ENCODE results near the gene RTN4IP1.
"Not testable (repeated sequence)": the region's sequence is repeated elsewhere in the genome, so short reads cannot be mapped to it uniquely, and the experiment has no call there.

RTN4IP1 gene

DNA sequence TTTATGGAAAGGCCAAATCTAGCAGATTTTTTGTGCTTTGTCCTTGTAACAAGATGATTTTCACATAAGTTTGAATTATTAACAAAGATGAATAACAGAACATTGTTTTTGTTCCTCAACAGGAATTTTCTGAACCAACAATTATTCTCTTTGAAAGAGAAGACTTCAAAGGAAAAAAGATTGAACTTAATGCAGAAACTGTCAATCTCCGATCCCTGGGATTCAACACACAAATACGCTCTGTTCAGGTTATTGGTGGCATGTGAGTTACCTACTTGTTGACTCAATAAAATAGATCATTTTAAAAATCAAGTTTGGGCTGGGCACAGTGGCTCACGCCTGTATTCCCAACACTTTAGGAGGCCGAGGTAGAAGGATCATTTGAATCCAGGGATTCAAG, 70.9 kb downstream of the RTN4IP1 start:
- Histone ChIP-seq H3K9me3 (ENCODE audit: control insufficient read depth, insufficient read depth, low read length) (no peaks in the 10 kb centered on the region), H3K4me1 (ENCODE audit: insufficient read depth, low read length) (peaks cover 10% of the 10 kb centered on the region; the same call in 1 of the 2 replicates), H3K36me3 (ENCODE audit: insufficient read depth, low read length) (no peaks in the 10 kb centered on the region; the same call in 1 of the 2 replicates), H3K9ac (ENCODE audit: low read depth, low read length) (no peak overlapping the region)

DNA sequence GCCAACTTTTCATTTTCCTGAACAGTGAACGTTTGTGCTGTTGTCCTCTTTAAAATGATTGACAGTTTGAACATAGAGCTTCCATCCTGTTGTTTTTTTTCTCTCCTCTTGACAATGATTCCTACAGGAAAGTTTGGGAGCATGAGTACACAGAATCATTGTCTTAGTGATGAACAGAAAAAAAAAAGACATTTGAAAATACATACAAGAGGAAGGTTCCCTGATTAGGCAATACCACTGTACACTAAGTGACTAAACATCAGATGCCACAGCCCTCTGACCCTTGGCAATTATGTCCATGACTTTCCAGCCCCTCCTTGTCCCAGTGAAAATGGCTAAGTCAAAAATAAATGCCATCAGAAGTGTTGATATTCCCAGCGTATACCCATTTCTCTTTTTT, 71.5 kb downstream of the RTN4IP1 start:
- Histone ChIP-seq H3K9me3 (ENCODE audit: control insufficient read depth, insufficient read depth, low read length) (no peaks in the 10 kb centered on the region), H3K4me1 (ENCODE audit: insufficient read depth, low read length) (peaks cover 10% of the 10 kb centered on the region; the same call in 1 of the 2 replicates), H3K9ac (ENCODE audit: low read depth, low read length) (no peak overlapping the region), H3K36me3 (ENCODE audit: insufficient read depth, low read length) (no peaks in the 10 kb centered on the region; the same call in 1 of the 2 replicates)

DNA sequence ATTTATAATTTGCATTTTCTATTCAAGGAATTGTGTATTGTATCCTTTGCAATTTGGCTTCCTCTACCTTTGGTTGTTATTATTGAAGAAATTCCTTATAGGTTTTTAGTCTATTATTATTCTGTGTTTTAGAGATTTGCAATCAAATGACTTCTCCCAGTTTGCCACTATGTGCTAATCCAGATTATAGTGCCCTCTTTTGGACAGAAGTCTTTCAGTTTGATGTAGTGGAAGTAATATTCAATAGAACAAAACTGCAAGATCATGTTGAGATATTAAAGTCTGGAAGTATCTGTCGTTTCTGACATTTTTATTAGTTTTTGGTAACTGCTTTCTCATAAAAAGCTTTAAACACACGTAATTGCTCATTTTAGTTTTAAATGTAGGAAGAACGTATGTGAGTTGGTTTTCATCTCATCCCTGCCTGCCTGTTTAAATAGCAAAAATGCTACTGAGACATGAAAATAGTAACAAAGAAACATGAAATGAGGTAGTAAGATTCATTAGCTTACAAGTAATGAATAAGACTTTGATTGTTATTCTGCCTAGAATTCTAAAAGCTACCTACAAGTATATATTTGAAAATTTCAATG, 72.8 kb downstream of the RTN4IP1 start:
- Histone ChIP-seq H3K4me1 (ENCODE audit: insufficient read depth, low read length) (peaks cover 5% of the 10 kb centered on the region; the same call in 1 of the 2 replicates), H3K36me3 (ENCODE audit: insufficient read depth, low read length) (no peaks in the 10 kb centered on the region; the same call in 1 of the 2 replicates), H3K9ac (ENCODE audit: low read depth, low read length) (no peak overlapping the region), H3K9me3 (ENCODE audit: control insufficient read depth, insufficient read depth, low read length) (no peaks in the 10 kb centered on the region)

DNA sequence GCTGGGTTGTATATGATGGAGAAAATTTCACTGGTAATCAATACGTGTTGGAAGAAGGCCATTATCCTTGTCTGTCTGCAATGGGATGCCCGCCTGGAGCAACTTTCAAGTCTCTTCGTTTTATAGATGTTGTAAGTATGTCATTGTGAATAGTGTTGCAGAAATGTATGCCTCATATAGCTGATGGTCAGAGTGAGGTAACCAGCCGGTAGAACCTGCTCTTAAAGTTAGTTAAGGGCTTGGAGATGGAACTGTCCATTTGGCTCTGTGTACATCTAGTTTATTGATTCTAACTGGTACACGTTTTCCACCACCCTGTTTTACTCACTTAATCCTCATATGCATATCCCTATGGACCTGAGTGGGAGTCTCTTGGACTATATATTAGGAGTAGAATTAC, 73.5 kb downstream of the RTN4IP1 start:
- no peak overlapping the region for H3K9ac ChIP-seq (ENCODE audit: low read depth, low read length)
- H3K9me3 ChIP-seq (ENCODE audit: control insufficient read depth, insufficient read depth, low read length), result no peaks in the 10 kb centered on the region
- H3K4me1 ChIP-seq (ENCODE audit: insufficient read depth, low read length), result no peaks in the 10 kb centered on the region
- no peaks in the 10 kb centered on the region for H3K36me3 ChIP-seq (ENCODE audit: insufficient read depth, low read length)

DNA sequence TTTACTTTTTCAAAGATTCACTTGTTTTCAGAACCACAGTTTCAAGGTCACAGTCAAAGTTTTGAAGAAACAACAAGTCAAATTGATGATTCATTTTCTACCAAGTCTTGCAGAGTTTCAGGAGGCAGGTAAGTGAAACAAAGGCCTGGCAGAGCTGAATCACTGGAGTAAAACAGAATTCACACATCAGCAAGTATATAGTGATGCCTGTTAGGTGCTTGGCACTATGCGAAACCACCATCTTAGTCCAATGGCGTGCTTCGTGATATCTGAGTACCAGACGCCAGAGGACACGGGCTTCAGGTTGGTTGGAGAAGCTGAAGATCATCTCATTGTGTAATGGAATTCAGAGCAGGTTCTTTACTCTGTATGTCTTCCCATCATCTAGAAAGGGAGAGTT, 75.9 kb downstream of the RTN4IP1 start:
- Histone ChIP-seq H3K9me3 (ENCODE audit: control insufficient read depth, insufficient read depth, low read length) (no peaks in the 10 kb centered on the region), H3K4me1 (ENCODE audit: insufficient read depth, low read length) (peaks cover under 1% of the 10 kb centered on the region; the same call in 1 of the 2 replicates), H3K9ac (ENCODE audit: low read depth, low read length) (no peak overlapping the region), H3K36me3 (ENCODE audit: insufficient read depth, low read length) (no peaks in the 10 kb centered on the region)

DNA sequence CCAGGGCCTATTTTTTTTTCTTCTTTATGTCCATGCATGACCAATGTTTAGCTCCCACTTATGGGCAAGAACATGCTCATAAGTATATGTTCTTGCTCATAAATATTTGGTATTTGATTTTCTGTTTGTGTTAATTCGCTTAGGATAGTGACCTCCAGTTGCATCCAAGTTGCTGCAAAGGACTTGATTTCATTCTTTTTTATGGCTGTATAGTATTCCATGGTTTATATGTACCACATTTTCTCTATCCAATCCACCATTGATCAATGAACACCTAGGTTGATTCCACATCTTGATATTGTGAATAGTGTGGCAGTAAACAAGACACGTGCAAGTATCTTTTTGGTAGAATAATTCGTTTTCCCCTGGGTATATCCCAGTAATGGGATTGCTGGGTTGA, 78.1 kb downstream of the RTN4IP1 start:
- no peaks in the 10 kb centered on the region for H3K9me3 ChIP-seq (ENCODE audit: control insufficient read depth, insufficient read depth, low read length)
- H3K36me3 ChIP-seq (ENCODE audit: insufficient read depth, low read length), result no peaks in the 10 kb centered on the region
- H3K9ac ChIP-seq (ENCODE audit: low read depth, low read length), result no peak overlapping the region
- peaks cover 23% of the 10 kb centered on the region for H3K4me1 ChIP-seq (ENCODE audit: insufficient read depth, low read length)

DNA sequence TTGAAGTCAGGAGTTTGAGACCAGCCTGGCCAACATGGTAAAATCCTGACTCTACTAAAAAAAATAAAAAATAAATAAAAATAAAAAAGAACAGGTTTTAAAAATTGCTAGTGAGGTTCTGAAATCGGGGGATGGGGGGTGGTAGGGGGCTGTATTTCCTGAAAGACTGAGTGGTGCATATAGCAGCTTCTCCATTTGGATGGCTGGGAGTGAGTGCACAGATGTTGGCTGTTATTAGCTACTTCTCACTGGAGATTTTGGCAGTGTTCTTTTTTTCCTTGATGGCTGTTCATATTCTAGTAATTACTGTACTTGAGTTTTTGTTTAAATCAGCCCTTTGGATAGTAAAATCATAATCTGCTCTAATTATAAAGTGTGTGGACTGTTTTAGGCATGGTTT, 79.8 kb downstream of the RTN4IP1 start:
- no peaks in the 10 kb centered on the region for H3K9me3 ChIP-seq (ENCODE audit: control insufficient read depth, insufficient read depth, low read length)
- H3K9ac ChIP-seq (ENCODE audit: low read depth, low read length), result no peak overlapping the region
- no peaks in the 10 kb centered on the region for H3K36me3 ChIP-seq (ENCODE audit: insufficient read depth, low read length)
- peaks cover 24% of the 10 kb centered on the region for H3K4me1 ChIP-seq (ENCODE audit: insufficient read depth, low read length)

DNA sequence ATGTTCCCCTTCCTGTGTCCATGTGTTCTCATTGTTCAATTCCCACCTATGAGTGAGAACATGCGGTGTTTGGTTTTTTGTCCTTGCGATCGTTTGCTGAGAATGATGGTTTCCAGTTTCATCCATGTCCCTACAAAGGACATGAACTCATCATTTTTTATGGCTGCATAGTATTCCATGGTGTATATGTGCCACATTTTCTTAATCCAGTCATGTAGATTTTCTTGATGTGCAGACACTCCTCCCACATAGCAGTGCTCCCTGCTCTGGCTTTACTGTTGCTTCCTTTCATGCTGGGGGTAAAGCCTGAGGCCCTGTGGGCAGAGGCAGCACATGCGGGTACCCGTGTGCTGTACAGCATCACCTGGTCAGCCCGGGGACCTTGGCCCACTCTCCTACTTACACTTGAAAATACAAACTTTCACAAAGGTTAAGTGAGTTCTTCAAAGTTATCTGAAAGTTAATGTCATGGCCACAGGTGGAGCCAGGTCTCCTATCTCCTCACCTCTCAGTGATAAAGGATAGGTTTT, 80.3 kb downstream of the RTN4IP1 start:
- not testable (repeated sequence) for H3K9ac ChIP-seq (ENCODE audit: low read depth, low read length); H3K36me3 ChIP-seq (ENCODE audit: insufficient read depth, low read length); H3K9me3 ChIP-seq (ENCODE audit: control insufficient read depth, insufficient read depth, low read length)
- H3K4me1 ChIP-seq (ENCODE audit: insufficient read depth, low read length), result peaks cover 24% of the 10 kb centered on the region

DNA sequence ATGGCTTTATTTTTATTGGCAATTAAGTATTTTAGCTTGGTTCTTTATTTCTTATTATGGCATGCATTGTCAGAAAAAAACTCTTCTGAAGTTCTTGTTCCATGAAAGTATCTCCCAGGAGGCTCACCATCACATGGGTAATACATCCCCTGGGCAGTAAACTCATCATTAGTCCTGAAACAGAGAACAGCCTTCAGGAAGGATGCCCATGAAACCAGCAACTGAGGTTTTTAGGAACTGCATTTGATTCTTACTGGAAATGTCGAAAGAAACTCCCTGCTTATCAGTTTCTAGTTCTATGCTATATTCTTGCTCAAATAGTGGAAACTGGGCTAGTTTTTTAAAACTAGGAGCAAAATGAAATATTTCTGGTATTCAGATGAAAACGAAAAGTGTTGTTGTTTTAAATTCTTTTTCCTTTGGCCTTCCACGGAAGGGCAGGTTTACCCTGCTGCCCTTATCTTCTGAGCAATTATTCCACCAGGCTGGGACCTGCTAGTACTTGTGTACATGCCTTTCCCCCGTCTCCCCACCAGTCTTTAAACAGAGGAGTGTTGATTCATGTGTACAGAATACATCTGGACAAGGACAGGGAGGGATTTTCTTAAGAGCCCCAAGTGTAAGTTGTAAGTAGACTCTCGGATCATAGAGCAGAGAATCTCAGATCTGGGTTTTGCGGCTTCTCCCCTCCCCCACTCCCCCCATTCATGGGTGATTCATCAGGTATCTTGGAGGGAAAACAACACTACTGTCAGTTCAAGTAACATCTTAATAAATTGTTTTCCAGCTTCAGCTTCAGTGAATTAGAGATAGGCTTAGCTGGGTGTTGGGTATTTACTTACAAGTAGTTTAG, 81.5 kb downstream of the RTN4IP1 start:
- no peaks in the 10 kb centered on the region for H3K36me3 ChIP-seq (ENCODE audit: insufficient read depth, low read length)
- H3K4me1 ChIP-seq (ENCODE audit: insufficient read depth, low read length), result peaks cover 24% of the 10 kb centered on the region
- H3K9ac ChIP-seq (ENCODE audit: low read depth, low read length), result no peak overlapping the region
- no peaks in the 10 kb centered on the region for H3K9me3 ChIP-seq (ENCODE audit: control insufficient read depth, insufficient read depth, low read length)

DNA sequence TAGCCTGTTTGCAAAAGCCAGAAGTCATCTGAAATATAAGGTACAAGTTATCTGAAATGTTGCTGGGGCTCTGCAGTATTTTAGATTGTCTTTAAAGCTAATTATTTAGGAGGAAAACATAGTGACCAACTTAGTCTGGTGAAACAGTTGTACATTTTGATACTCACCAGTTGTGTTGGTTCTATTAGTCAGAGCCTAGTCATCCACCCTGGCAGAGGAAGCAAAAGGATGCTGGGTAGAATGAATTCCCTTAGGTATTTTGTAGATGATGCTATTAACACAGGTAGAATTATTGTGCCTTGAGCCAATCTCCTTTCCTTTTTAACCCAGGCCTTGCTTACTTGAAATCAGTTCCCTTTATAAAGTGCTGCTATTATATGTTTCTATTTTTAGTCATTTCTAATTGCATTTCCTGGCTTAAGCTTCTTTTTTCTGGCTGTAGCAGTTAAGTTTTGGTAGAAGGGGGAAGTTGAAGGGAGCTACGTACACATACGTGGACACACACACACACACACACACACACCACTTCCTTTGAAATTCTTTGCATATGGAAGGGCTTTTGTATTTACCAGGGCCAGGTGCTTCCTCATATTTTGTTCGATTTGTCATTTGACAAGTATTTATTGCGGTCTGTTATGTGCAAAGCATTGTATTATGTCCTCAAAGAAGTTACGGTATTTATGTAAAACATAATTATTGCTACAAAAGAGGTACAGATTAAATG, 82.4 kb downstream of the RTN4IP1 start:
- Histone ChIP-seq H3K36me3 (ENCODE audit: insufficient read depth, low read length) (no peaks in the 10 kb centered on the region), H3K9ac (ENCODE audit: low read depth, low read length) (no peak overlapping the region), H3K4me1 (ENCODE audit: insufficient read depth, low read length) (peaks cover 24% of the 10 kb centered on the region), H3K9me3 (ENCODE audit: control insufficient read depth, insufficient read depth, low read length) (no peaks in the 10 kb centered on the region)

DNA sequence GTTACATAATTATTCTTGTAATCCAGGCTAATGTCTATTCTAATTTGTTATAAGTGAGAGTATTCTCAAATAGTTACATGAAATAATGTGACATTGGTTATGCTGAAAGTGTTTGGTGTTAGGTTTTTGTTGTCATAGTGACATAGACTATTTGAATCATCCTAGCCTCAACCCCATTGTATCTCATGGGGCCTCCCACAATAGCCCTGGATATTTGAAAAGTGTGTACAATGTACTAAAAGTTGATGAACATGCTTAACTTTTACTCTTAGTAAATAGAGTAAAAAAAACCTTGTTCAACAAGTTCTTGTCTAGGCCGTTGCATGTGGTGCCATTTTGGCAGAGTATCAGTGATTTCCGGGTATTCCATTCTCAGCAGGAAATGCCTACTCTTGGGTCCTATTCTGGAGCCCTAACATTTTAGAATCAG, 83.0 kb downstream of the RTN4IP1 start:
- Histone ChIP-seq H3K9ac (ENCODE audit: low read depth, low read length) (no peak overlapping the region), H3K4me1 (ENCODE audit: insufficient read depth, low read length) (peaks cover 24% of the 10 kb centered on the region), H3K9me3 (ENCODE audit: control insufficient read depth, insufficient read depth, low read length) (no peaks in the 10 kb centered on the region), H3K36me3 (ENCODE audit: insufficient read depth, low read length) (no peaks in the 10 kb centered on the region)

DNA sequence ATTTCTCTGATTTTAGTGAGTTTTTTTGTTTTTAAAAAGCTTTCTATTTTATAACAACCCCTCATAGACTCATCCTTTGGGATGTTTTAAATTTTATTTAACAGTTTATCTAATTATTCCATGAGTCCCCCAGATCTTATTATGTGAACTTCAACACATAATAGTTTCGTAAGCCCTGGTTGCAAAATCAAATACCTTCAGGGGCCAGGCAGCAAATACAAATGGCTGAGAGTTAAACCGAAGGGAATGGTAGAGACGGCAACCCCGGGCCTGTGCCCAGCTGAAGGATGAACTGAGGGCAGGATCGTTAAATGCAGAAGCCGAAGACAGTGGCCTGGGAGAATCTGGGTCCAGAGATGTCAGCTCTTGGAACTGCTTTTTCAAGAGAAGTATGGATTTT, 88.4 kb downstream of the RTN4IP1 start:
- no peaks in the 10 kb centered on the region for H3K9me3 ChIP-seq (ENCODE audit: control insufficient read depth, insufficient read depth, low read length)
- H3K9ac ChIP-seq (ENCODE audit: low read depth, low read length), result no peak overlapping the region
- peaks cover 13% of the 10 kb centered on the region; the same call in 1 of the 2 replicates for H3K4me1 ChIP-seq (ENCODE audit: insufficient read depth, low read length)
- no peaks in the 10 kb centered on the region for H3K36me3 ChIP-seq (ENCODE audit: insufficient read depth, low read length)

DNA sequence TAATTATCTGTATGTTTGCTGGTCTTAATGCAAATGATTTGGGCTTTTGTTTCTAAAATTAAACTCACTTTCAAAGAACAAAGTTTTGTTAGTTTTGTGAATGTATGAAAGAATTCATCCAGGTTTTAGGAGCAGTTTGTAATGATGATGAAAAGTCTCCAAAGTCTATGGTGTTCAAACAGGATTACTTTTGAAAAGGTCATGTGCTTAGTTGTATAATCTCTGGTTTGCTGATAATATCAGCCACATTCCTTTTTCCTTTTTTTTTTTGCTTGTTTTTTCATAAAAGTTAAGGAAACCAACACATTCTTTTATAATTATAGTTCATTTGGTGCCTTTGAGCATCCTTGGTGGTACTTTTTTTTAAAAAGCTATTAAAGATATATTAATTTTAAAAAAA, 88.9 kb downstream of the RTN4IP1 start:
- Histone ChIP-seq H3K4me1 (ENCODE audit: insufficient read depth, low read length) (peaks cover 13% of the 10 kb centered on the region; the same call in 1 of the 2 replicates), H3K9ac (ENCODE audit: low read depth, low read length) (no peak overlapping the region), H3K36me3 (ENCODE audit: insufficient read depth, low read length) (no peaks in the 10 kb centered on the region), H3K9me3 (ENCODE audit: control insufficient read depth, insufficient read depth, low read length) (no peaks in the 10 kb centered on the region)

DNA sequence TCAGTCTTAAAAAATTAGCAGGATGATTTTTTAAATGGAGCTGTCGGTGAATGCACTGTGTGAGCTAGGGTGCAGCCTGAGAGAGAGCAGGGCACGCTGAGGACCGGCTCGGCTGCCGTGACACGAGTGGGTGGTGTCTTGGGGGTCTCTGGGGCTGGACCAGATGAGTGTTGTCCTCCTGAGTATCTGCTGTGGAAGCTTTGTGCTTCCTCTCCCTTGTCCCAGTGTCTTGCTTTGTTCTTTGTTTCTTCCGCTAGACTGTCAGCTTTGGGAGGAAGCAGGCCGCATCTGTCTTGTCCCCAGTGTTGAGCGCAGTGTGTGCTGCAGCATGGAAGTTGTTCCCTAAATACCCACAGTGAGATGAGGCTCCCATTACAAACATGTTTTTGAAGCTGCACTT, 89.4 kb downstream of the RTN4IP1 start:
- Histone ChIP-seq H3K9me3 (ENCODE audit: control insufficient read depth, insufficient read depth, low read length) (no peaks in the 10 kb centered on the region), H3K9ac (ENCODE audit: low read depth, low read length) (no peak overlapping the region), H3K4me1 (ENCODE audit: insufficient read depth, low read length) (peaks cover 13% of the 10 kb centered on the region; the same call in 1 of the 2 replicates), H3K36me3 (ENCODE audit: insufficient read depth, low read length) (no peaks in the 10 kb centered on the region)

Measured in ES-I3 (cell line).